ENCODE results near the gene ENPP5.

ENPP5 gene

GRCh38 chr6:46170357-46171289, at the start of gene ENPP5:
ENPP5 (minus strand) TSS chr6:46170980; CDS start chr6:46168262, 2,718 bp downstream.
- DNase-seq: no peak

GRCh38 chr6:46219661-46220060, 48.9 kb upstream of the ENPP5 start:
- no peak for DNase-seq

GRCh38 chr6:46218457-46218856, 47.7 kb upstream of the ENPP5 start:
- DNase-seq: no peak

GRCh38 chr6:46217671-46218131, 46.9 kb upstream of the ENPP5 start:
- no peak for DNase-seq

GRCh38 chr6:46216879-46217278, 46.1 kb upstream of the ENPP5 start:
- no peak for DNase-seq

GRCh38 chr6:46215777-46216176, 45.0 kb upstream of the ENPP5 start:
- DNase-seq: no peak

GRCh38 chr6:46215213-46215612, 44.4 kb upstream of the ENPP5 start:
- DNase-seq: no peak

- DNase-seq: no peak
Observed at GRCh38 chr6:46211917-46212316, 41.1 kb upstream of the ENPP5 start.

GRCh38 chr6:46210294-46210693, 39.5 kb upstream of the ENPP5 start:
- no peak for DNase-seq

- DNase-seq: no peak
Observed at GRCh38 chr6:46208303-46208702, 37.5 kb upstream of the ENPP5 start.

GRCh38 chr6:46207174-46207573, 36.4 kb upstream of the ENPP5 start:
- no peak for DNase-seq

GRCh38 chr6:46204880-46205650, 34.3 kb upstream of the ENPP5 start:
- no peak for DNase-seq

- no peak for DNase-seq
Observed at GRCh38 chr6:46203391-46204177, 32.8 kb upstream of the ENPP5 start.

- no peak for DNase-seq
Observed at GRCh38 chr6:46201702-46202101, 30.9 kb upstream of the ENPP5 start.

GRCh38 chr6:46199387-46199786, 28.6 kb upstream of the ENPP5 start:
- DNase-seq: no peak

GRCh38 chr6:46191961-46192360, 21.2 kb upstream of the ENPP5 start:
- DNase-seq: no peak

GRCh38 chr6:46190889-46191288, 20.1 kb upstream of the ENPP5 start:
- DNase-seq: no peak

GRCh38 chr6:46189726-46190125, 18.9 kb upstream of the ENPP5 start:
- no peak for DNase-seq

GRCh38 chr6:46186583-46186982, 15.8 kb upstream of the ENPP5 start:
- DNase-seq: no peak

- no peak for DNase-seq
Observed at GRCh38 chr6:46184114-46184513, 13.3 kb upstream of the ENPP5 start.

GRCh38 chr6:46175976-46176375, 5.2 kb upstream of the ENPP5 start:
- no peak for DNase-seq

GRCh38 chr6:46175446-46175845, 4.7 kb upstream of the ENPP5 start:
- no peak for DNase-seq

GRCh38 chr6:46174904-46175303, 4.1 kb upstream of the ENPP5 start:
- no peak for DNase-seq
